GM12891 (cell line): ENCODE results near the gene SLC22A9.
"Not testable (repeated sequence)": the region's sequence is repeated elsewhere in the genome, so short reads cannot be mapped to it uniquely, and the experiment has no call there.

Experiments
- DNase-seq: peaks from one replicate; pipeline ENCODE4 v3.0.0; 2011; ENCODE audit warnings: low spot score; ENCODE audit not compliant: insufficient read length
- FAIRE-seq: peaks from 2 replicates; lab custom pipeline; 2011; peaks lifted over from hg19 to GRCh38; lab: Jason Lieb, UNC
- PAX5 ChIP-seq: IDR thresholded peaks from 2 replicates; pipeline ENCODE4 v1.6.1; 2011; ENCODE audit warnings: low read length, moderate library complexity, mild to moderate bottlenecking; ENCODE audit not compliant: insufficient read depth, severe bottlenecking
- POLR2A ChIP-seq: IDR thresholded peaks from 2 replicates; pipeline ENCODE4 v1.6.1; 2011; ENCODE audit warnings: low read depth, low read length, control low read depth
- POLR2AphosphoS5 ChIP-seq: IDR thresholded peaks from 2 replicates; pipeline ENCODE4 v1.6.1; 2011; ENCODE audit warnings: low read depth, low read length, control low read depth
- POU2F2 ChIP-seq: IDR thresholded peaks from 2 replicates; pipeline ENCODE4 v1.6.1; 2011; ENCODE audit warnings: low read depth, mild to moderate bottlenecking, control low read depth, low read length, moderate library complexity
- SPI1 ChIP-seq: IDR thresholded peaks from 2 replicates; pipeline ENCODE4 v1.6.1; 2011; ENCODE audit warnings: low read depth, low read length, control low read depth
- TAF1 ChIP-seq: IDR thresholded peaks from 2 replicates; pipeline ENCODE4 v1.6.1; 2011; ENCODE audit warnings: low read depth, low read length, control low read depth

Gene SLC22A9

DNA sequence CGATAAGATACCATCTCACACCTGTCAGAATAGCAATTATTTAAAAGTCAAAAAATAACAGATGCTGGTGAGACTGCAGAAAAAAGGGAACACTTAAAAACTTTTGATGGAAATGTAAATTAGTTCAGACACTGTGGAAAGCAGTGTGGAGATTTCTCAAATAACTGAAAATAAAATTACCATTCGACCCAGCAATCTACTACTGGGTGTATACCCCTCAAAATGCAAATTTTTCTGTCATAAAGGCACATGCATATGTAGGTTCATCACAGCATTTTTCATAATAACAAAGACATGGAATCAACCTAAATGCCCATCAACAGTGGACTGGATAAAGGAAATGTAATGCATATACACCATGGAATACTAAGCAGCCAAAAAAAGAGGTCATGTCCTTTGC is 10.5 kb downstream of the SLC22A9 start:
- TF ChIP-seq SPI1 (no peak), POU2F2 (no peak), TAF1 (no peak), POLR2A (no peak), PAX5 (no peak), POLR2AphosphoS5 (no peak)
- DNase-seq (no peak), FAIRE-seq (no peak)

DNA sequence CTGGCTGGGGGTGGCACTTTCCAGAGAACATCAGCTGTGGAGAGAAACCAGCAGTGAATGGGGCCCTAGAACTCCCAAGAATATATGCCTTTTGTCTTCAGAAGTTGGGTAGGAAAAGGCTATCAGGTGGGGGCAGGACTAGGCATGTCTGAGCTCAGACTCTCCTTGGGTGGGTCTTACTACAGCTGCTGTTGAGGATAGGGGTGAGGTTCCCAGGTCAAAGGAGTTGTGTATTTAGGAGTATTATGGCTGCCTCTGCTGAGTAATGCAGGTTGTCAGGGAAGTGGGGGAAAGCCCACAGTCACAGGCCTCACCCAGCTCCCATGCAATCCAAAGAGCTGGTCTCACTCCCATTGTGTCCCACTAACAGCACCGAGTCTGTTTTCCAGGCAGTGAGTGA is 26.1 kb downstream of the SLC22A9 start:
- DNase-seq (no peak), FAIRE-seq (no peak)
- TF ChIP-seq TAF1, result no peak
- no peak for TF ChIP-seq SPI1
- TF ChIP-seq POLR2AphosphoS5, result no peak
- TF ChIP-seq PAX5, result no peak
- TF ChIP-seq POU2F2, result no peak
- no peak for TF ChIP-seq POLR2A

DNA sequence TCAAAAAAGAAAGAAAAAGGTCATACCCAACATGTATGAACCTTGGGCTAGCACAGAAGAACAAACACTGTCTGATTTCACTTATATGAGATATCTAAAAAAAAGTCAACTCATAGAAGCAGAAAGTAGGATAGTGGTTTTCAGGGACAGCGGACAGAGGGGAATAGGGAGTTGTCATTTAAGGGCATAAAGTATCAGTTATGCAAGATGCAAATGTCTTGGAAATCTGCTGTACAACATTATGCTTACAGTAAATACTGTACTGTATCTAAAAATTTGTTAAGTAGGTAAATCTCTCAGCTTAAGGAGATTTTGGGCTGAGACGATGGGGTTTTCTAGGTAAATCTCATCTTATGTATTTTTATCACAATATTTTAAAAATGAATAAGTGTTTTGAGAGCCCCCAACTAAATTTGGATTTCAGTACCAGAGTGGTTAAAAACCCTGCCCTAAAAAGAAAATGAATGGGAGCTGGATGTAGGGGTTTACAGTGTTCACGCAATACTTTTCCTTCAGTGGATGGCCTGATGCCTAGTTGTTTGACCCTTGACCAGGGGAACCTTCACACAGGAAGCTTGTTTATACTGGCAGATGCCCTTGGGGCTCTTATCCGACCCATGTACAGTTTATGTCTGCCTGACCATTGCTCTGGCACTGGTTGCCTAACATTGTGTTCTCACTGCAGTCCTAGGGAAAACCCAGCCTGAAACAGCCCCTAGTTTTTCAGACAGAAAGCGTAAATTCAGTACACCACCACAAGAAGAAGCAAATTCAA is 34.8 kb downstream of the SLC22A9 start:
- DNase-seq (no peak), FAIRE-seq (no peak)
- TF ChIP-seq POU2F2, result no peak
- no peak for TF ChIP-seq POLR2AphosphoS5
- TF ChIP-seq PAX5, result no peak
- TF ChIP-seq SPI1, result no peak
- TF ChIP-seq TAF1, result no peak
- no peak for TF ChIP-seq POLR2A

DNA sequence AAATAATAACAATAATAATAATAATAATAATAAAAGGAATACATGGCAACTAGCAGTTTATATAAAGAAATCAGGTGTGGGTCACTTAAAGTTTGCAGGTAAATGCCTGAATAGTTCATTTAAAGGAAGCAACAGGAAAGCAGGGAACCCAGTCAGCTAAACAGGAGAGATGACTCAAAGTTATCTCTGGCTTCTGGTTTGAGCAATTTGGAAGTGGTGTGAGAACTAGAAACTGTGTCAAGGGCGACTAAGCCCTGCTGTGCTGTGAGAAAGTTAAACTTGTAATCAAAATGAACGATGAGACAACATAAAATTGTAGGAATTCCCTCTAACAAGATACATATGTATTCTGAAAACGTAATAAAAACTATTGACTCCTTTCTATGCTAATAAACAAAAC is 35.5 kb downstream of the SLC22A9 start:
- TF ChIP-seq POU2F2 (no peak), POLR2A (no peak), PAX5 (no peak), SPI1 (no peak), TAF1 (no peak), POLR2AphosphoS5 (no peak)
- DNase-seq (no peak), FAIRE-seq (no peak)

DNA sequence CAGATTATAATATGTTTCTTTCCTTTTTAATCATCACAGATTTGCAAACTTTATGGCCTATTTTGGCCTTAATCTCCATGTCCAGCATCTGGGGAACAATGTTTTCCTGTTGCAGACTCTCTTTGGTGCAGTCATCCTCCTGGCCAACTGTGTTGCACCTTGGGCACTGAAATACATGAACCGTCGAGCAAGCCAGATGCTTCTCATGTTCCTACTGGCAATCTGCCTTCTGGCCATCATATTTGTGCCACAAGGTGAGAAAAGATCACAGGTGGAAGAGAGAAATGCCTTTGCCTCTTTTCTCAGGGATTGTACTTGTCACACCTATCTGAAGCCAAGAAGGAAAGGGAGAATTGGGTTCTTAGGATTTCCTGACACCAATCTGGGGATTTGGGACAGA is 36.9 kb downstream of the SLC22A9 start:
- FAIRE-seq, result no peak
- TF ChIP-seq TAF1 (no peak), SPI1 (no peak), PAX5 (no peak), POLR2AphosphoS5 (no peak), POLR2A (no peak), POU2F2 (no peak)
- DNase-seq, result no peak

DNA sequence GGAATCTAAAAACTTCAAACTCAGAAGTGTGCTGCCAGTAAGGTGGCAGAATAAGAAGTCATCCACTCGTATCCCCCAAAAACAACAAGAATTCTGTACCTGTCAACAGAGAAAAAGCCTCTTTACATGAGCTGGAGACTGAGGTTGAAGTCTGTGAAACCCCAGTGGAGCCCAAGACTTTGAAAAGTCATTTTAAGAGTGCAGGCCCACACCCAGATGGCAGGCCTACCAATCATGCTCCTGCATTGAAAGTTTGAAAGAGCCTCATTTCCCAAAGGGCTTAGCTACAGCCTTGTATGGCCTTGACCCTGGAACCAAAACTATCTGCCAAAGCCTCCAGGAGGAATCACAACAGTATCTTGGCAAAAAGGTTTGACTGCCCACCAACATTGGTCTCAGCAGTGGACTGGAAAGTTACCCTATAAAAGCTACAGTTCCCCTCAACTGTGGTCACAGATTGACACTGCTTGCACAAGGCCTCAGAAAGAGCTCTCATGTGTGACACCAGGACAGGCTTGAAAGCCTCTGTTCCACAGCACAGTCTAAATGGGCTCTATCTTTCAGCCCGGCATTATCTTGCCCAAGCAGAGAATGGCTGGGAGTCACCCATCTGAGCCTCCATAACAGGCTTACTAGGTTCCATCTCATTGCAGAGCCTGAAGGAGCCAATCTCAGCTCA is 47.7 kb downstream of the SLC22A9 start:
- FAIRE-seq, result peak; percentile 57
- DNase-seq, result no peak
- TF ChIP-seq SPI1 (peak; percentile 58), PAX5 (no peak)

DNA sequence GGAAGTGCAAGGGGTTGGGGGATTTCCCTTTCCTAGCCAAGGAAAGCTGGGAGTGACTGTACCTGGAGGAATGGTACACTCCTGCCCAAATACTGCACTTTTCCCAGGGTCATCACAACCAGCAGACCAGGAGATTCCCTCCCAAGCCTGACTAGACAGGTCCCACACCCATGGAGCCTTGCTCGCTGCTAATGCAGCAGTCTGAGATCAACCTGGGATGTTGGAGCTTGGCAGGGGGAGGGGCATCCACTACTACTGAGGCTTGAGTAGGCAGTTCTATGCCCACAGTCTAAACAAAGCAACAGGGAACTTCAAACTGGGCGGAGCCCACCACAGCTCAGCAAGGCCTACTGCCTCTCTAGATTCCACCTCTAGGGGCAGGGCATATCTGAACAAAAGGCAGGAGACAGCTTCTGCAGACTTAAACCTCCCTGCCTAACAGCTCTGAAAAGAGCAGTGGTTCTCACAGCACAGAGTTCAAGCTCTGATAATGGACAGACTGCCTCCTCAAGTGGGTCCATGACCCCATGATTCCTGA is 58.5 kb downstream of the SLC22A9 start:
- no peak for DNase-seq
- FAIRE-seq, result no peak
- no peak for TF ChIP-seq TAF1
- TF ChIP-seq SPI1, result no peak
- TF ChIP-seq POLR2AphosphoS5, result no peak
- TF ChIP-seq POU2F2, result no peak
- TF ChIP-seq PAX5, result no peak
- TF ChIP-seq POLR2A, result no peak

DNA sequence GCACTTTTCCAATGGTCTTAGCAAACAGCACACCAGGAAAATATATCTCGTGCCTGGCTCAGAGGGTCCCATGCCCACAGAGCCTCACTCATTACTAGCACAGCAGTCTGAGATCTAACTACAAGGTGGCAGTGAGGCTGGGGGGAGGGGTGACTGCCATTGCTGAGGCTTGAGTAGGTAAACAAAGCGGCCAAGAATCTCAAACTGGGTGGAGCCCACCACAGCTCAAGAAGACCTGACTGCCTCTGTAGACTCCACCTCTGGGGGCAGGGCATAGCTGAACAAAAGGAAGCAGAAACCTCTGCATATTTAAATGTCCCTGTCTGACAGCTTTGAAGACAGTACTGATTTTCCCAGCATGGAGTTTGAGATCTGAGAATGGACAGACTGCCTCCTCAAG is 61.1 kb downstream of the SLC22A9 start:
- FAIRE-seq, DNase-seq: not testable (repeated sequence)

DNA sequence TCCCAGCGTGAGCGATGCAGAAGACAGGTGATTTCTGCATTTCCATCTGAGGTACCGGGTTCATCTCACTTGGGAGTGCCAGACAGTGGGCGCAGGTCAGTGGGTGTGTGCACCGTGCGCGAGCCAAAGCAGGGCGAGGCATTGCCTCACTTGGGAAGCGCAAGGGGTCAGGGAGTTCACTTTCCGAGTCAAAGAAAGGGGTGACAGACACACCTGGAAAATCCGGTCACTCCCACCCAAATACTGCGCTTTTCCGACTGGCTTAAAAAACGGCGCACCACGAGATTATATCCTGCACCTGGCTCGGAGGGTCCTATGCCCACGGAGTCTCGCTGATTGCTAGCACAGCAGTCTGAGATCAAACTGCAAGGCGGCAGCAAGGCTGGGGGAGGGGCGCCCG is 65.8 kb downstream of the SLC22A9 start:
- not testable (repeated sequence) for FAIRE-seq

DNA sequence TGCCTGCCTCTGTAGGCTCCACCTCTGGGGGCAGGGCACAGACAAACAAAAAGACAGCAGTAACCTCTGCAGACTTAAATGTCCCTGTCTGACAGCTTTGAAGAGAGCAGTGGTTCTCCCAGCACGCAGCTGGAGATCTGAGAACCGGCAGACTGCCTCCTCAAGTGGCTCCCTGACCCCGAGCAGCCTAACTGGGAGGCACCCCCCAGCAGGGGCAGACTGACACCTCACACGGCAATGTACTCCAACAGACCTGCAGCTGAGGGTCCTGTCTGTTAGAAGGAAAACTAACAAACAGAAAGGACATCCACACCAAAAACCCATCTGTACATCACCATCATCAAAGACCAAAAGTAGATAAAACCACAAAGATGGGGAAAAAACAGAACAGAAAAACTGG is 66.2 kb downstream of the SLC22A9 start:
- DNase-seq, FAIRE-seq: not testable (repeated sequence)

More for the DNA sequence above, 65.8 kb downstream of the SLC22A9 start:
- not testable (repeated sequence) for DNase-seq
